ENCODE data around the gene TTI1. TPM values are rescaled to one million over a fixed set of nuclear protein-coding genes. Genes with fewer than 3 reads are reported as not detected.

Gene TTI1
- polyA plus RNA-seq, 1 donor from 2014 or later, result 20.0 TPM

DNA sequence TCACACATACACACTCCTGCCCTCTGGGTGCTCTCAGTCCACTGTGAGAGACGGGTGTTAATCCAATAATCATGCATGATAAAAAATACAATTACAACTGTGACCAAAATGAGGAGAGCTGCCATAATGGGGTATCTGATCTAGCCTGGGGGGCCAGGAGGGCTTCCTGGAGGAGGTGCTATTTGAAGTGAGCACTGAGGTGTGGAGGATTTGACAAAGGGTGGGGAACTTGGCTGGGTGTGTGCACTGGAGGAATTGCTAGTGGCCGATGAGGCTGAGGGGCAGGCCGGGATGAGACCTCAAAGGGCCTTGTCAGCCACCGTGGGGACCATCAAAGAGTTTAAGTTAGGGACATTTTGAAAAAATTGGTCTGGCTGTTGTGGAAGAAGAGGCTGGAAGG lies 95.6 kb downstream of the TTI1 start:
- Histone ChIP-seq H2AFZ (ENCODE audit: low read depth, low read length) (no peak overlapping the region), H3K9me3 (ENCODE audit: low read length) (no peaks in the 10 kb centered on the region), H3K36me3 (ENCODE audit: insufficient read depth, low read length) (no peaks in the 10 kb centered on the region), H3K4me2 (ENCODE audit: low read length) (no peak overlapping the region), H3F3A (ENCODE audit: insufficient read depth, low read length, poor library complexity, severe bottlenecking) (no peaks in the 10 kb centered on the region), H3K9ac (ENCODE audit: low read length) (no peak overlapping the region), H3K4me3 (ENCODE audit: low read length) (no peak overlapping the region), H3K27ac (ENCODE audit: low read length) (no peak overlapping the region), H3K79me2 (replicated peaks; ENCODE audit: insufficient read depth, low read length) (no peaks in the 10 kb centered on the region), H4K20me1 (ENCODE audit: insufficient read depth) (no peaks in the 10 kb centered on the region), H3K27me3 (ENCODE audit: insufficient read depth, low read depth, low read length) (no peaks in the 10 kb centered on the region), H3K9me2 (ENCODE audit: insufficient read depth, low read length) (no peaks in the 10 kb centered on the region)
- TF ChIP-seq EZH2 (IDR thresholded peaks at IDR 0.05; ENCODE audit: borderline replicate concordance, insufficient read depth, low read length, poor library complexity, severe bottlenecking), result no peak
- TF ChIP-seq, protein P1, sequence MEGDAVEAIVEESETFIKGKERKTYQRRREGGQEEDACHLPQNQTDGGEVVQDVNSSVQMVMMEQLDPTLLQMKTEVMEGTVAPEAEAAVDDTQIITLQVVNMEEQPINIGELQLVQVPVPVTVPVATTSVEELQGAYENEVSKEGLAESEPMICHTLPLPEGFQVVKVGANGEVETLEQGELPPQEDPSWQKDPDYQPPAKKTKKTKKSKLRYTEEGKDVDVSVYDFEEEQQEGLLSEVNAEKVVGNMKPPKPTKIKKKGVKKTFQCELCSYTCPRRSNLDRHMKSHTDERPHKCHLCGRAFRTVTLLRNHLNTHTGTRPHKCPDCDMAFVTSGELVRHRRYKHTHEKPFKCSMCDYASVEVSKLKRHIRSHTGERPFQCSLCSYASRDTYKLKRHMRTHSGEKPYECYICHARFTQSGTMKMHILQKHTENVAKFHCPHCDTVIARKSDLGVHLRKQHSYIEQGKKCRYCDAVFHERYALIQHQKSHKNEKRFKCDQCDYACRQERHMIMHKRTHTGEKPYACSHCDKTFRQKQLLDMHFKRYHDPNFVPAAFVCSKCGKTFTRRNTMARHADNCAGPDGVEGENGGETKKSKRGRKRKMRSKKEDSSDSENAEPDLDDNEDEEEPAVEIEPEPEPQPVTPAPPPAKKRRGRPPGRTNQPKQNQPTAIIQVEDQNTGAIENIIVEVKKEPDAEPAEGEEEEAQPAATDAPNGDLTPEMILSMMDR (IDR thresholded peaks at IDR 0.05; ENCODE audit: poor library complexity, severe bottlenecking), result no peak
- TF ChIP-seq, protein P2, sequence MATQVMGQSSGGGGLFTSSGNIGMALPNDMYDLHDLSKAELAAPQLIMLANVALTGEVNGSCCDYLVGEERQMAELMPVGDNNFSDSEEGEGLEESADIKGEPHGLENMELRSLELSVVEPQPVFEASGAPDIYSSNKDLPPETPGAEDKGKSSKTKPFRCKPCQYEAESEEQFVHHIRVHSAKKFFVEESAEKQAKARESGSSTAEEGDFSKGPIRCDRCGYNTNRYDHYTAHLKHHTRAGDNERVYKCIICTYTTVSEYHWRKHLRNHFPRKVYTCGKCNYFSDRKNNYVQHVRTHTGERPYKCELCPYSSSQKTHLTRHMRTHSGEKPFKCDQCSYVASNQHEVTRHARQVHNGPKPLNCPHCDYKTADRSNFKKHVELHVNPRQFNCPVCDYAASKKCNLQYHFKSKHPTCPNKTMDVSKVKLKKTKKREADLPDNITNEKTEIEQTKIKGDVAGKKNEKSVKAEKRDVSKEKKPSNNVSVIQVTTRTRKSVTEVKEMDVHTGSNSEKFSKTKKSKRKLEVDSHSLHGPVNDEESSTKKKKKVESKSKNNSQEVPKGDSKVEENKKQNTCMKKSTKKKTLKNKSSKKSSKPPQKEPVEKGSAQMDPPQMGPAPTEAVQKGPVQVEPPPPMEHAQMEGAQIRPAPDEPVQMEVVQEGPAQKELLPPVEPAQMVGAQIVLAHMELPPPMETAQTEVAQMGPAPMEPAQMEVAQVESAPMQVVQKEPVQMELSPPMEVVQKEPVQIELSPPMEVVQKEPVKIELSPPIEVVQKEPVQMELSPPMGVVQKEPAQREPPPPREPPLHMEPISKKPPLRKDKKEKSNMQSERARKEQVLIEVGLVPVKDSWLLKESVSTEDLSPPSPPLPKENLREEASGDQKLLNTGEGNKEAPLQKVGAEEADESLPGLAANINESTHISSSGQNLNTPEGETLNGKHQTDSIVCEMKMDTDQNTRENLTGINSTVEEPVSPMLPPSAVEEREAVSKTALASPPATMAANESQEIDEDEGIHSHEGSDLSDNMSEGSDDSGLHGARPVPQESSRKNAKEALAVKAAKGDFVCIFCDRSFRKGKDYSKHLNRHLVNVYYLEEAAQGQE (IDR thresholded peaks at IDR 0.05; ENCODE audit: borderline replicate concordance), result no peak
- no peak for TF ChIP-seq SMC3 (conservative IDR thresholded peaks at IDR 0.05; ENCODE audit: poor library complexity)
- TF ChIP-seq MXI1 (conservative IDR thresholded peaks at IDR 0.05; ENCODE audit: poor library complexity, severe bottlenecking), result no peak
- no peak for TF ChIP-seq POLR2AphosphoS5 (IDR thresholded peaks at IDR 0.05)
- TF ChIP-seq TAF1 (IDR thresholded peaks at IDR 0.05; ENCODE audit: low read depth), result no peak
- TF ChIP-seq RAD21 (conservative IDR thresholded peaks at IDR 0.05), result no peak
- no peak for TF ChIP-seq EP300 (conservative IDR thresholded peaks at IDR 0.05; ENCODE audit: poor library complexity, severe bottlenecking)

DNA sequence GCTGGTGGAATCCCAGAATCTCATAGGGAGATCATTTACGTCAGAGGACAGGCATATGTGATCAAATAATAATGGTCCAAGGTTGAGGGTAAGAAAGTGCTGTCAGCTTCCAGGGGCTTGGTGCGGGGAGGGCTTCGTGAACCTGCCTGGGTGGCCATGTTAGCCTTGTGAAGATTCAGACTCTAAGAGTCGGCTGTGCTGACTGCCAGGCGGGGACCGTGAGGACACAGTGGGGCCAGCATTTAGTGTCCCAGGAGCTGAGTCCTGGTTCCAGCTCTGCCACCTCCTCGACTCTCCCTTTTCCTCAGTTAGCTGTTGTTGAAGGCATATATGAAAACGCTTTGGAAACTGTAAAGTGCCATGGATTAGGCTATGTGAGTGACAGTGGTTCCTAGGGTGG lies 96.8 kb downstream of the TTI1 start:
- no peaks in the 10 kb centered on the region for H3K27me3 ChIP-seq (ENCODE audit: insufficient read depth, low read depth, low read length)
- no peak for TF ChIP-seq SMC3 (conservative IDR thresholded peaks at IDR 0.05; ENCODE audit: poor library complexity)
- no peak for TF ChIP-seq POLR2AphosphoS5 (IDR thresholded peaks at IDR 0.05)
- TF ChIP-seq, protein P1 (IDR thresholded peaks at IDR 0.05; ENCODE audit: poor library complexity, severe bottlenecking), result no peak
- TF ChIP-seq EZH2 (IDR thresholded peaks at IDR 0.05; ENCODE audit: borderline replicate concordance, insufficient read depth, low read length, poor library complexity, severe bottlenecking), result no peak
- no peak overlapping the region for H3K27ac ChIP-seq (ENCODE audit: low read length)

More for the DNA sequence above, 96.8 kb downstream of the TTI1 start:
- no peak overlapping the region for H3K4me3 ChIP-seq (ENCODE audit: low read length)
- H4K20me1 ChIP-seq (ENCODE audit: insufficient read depth), result no peaks in the 10 kb centered on the region
- no peak overlapping the region for H2AFZ ChIP-seq (ENCODE audit: low read depth, low read length)
- H3K4me2 ChIP-seq (ENCODE audit: low read length), result no peak overlapping the region
- no peaks in the 10 kb centered on the region for H3K79me2 ChIP-seq (replicated peaks; ENCODE audit: insufficient read depth, low read length)
- H3F3A ChIP-seq (ENCODE audit: insufficient read depth, low read length, poor library complexity, severe bottlenecking), result no peaks in the 10 kb centered on the region
- no peaks in the 10 kb centered on the region for H3K36me3 ChIP-seq (ENCODE audit: insufficient read depth, low read length)
- no peaks in the 10 kb centered on the region for H3K9me2 ChIP-seq (ENCODE audit: insufficient read depth, low read length)
- H3K9me3 ChIP-seq (ENCODE audit: low read length), result no peaks in the 10 kb centered on the region
- H3K9ac ChIP-seq (ENCODE audit: low read length), result no peak overlapping the region

Measured in neural cell (in vitro differentiated cells).